Measurements from ENCODE around the gene RAD1. TPM values are rescaled to one million over a fixed set of nuclear protein-coding genes. Genes with fewer than 3 reads are reported as not detected.

The RAD1 gene
- total RNA-seq, 1 donor from 2014 or later = 22.7 TPM

- ATAC-seq (no peak), DNase-seq (ENCODE audit: missing footprints) (no peak)
- intact Hi-C loops (cut with DNase I) = no loop called here
Observed at GRCh38 chr5:34886392-34887119, 28.7 kb downstream of the RAD1 start.

- intact Hi-C loops (cut with DNase I) = no loop called here
- no peak for ATAC-seq
- no peak for DNase-seq (ENCODE audit: missing footprints)
Observed at GRCh38 chr5:34881246-34881645, 34.1 kb downstream of the RAD1 start.

- intact Hi-C loops (cut with DNase I) = no loop called here
- ATAC-seq (no peak), DNase-seq (ENCODE audit: missing footprints) (no peak)
Observed at GRCh38 chr5:34876275-34876674, 39.0 kb downstream of the RAD1 start.

GRCh38 chr5:34870382-34870781 lies 44.9 kb downstream of the RAD1 start:
- ATAC-seq = no peak
- no peak for DNase-seq (ENCODE audit: missing footprints)
- intact Hi-C loops (cut with DNase I) = no loop called here

- intact Hi-C loops (cut with DNase I) = no loop called here
- DNase-seq (ENCODE audit: missing footprints) = no peak
- ATAC-seq = no peak
Observed at GRCh38 chr5:34869256-34869655, 46.0 kb downstream of the RAD1 start.

GRCh38 chr5:34868791-34869190 lies 46.5 kb downstream of the RAD1 start:
- DNase-seq (ENCODE audit: missing footprints) (no peak), ATAC-seq (no peak)
- intact Hi-C loops (cut with DNase I) = no loop called here

- intact Hi-C loops (cut with DNase I) = no loop called here
- ATAC-seq (no peak), DNase-seq (ENCODE audit: missing footprints) (no peak)
Observed at GRCh38 chr5:34867660-34868059, 47.6 kb downstream of the RAD1 start.

- DNase-seq (ENCODE audit: missing footprints) = no peak
Observed at GRCh38 chr5:34866989-34867471, 48.3 kb downstream of the RAD1 start.

GRCh38 chr5:34865091-34865490 lies 50.2 kb downstream of the RAD1 start:
- DNase-seq (ENCODE audit: missing footprints) (no peak), ATAC-seq (no peak)
- intact Hi-C loops (cut with DNase I) = no loop called here

More at GRCh38 chr5:34866989-34867471, 48.3 kb downstream of the RAD1 start:
- no peak for ATAC-seq
- intact Hi-C loops (cut with DNase I) = no loop called here

- intact Hi-C loops (cut with DNase I) = no loop called here
- no peak for ATAC-seq
- DNase-seq (ENCODE audit: missing footprints) = no peak
Observed at GRCh38 chr5:34863946-34864345, 51.4 kb downstream of the RAD1 start.

GRCh38 chr5:34859253-34859652 lies 56.1 kb downstream of the RAD1 start:
- ATAC-seq = no peak
- no peak for DNase-seq (ENCODE audit: missing footprints)
- intact Hi-C loops (cut with DNase I) = no loop called here

GRCh38 chr5:34858790-34859189 lies 56.5 kb downstream of the RAD1 start:
- DNase-seq (ENCODE audit: missing footprints) = no peak
- ATAC-seq = no peak
- intact Hi-C loops (cut with DNase I) = no loop called here

GRCh38 chr5:34857894-34858293 lies 57.4 kb downstream of the RAD1 start:
- no peak for DNase-seq (ENCODE audit: missing footprints)
- ATAC-seq = no peak
- intact Hi-C loops (cut with DNase I) = no loop called here

- no peak for DNase-seq (ENCODE audit: missing footprints)
- intact Hi-C loops (cut with DNase I) = no loop called here
- ATAC-seq = no peak
Observed at GRCh38 chr5:34857161-34857560, 58.1 kb downstream of the RAD1 start.

Other genes starting within 250 kb of the RAD1 start
- not detected for gene TTC23L, start 76.3 kb downstream of the RAD1 start, total RNA-seq
- 10.3 TPM for gene BRIX1, start 207 bp upstream of the RAD1 start, total RNA-seq
- 55.5 TPM for gene DNAJC21, start 14.1 kb upstream of the RAD1 start, total RNA-seq
- gene AGXT2, start 132.4 kb upstream of the RAD1 start, total RNA-seq = not detected